Measurements from ENCODE around the gene CNGA2.

DNA sequence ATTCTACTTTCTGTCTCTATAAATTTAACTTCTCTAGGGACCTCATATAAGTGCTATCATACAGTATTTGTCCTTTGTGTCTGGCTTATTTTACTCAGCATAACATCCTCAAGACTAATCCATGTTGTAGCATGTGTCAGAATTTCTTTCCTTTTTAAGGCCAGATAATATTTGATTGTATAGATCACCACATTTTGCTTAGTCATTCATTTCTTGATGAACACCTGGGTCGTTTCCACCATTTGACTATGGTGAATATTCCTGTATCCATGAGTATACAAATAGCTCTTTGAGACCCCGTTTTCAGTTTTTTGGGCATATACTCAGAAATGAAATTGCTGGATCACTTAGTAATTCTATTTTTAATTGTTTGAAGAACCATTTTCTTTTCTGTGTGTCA lies 12.0 kb downstream of the CNGA2 start:
- TF ChIP-seq, protein P1, sequence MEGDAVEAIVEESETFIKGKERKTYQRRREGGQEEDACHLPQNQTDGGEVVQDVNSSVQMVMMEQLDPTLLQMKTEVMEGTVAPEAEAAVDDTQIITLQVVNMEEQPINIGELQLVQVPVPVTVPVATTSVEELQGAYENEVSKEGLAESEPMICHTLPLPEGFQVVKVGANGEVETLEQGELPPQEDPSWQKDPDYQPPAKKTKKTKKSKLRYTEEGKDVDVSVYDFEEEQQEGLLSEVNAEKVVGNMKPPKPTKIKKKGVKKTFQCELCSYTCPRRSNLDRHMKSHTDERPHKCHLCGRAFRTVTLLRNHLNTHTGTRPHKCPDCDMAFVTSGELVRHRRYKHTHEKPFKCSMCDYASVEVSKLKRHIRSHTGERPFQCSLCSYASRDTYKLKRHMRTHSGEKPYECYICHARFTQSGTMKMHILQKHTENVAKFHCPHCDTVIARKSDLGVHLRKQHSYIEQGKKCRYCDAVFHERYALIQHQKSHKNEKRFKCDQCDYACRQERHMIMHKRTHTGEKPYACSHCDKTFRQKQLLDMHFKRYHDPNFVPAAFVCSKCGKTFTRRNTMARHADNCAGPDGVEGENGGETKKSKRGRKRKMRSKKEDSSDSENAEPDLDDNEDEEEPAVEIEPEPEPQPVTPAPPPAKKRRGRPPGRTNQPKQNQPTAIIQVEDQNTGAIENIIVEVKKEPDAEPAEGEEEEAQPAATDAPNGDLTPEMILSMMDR (IDR thresholded peaks at IDR 0.05), result no peak
- TF ChIP-seq POLR2A (IDR thresholded peaks at IDR 0.05), result no peak

All from uterus (tissue), 2 donors.